Liver (tissue), 9 donors: Measurements from ENCODE around the gene KMT5C. TPM values are rescaled to one million over a fixed set of nuclear protein-coding genes. Genes with fewer than 3 reads are reported as not detected.

Experiments used
- DNase-seq: peaks from one replicate; pipeline ENCODE4 v3.0.0-alpha.2; 2017; ENCODE audit warnings: low spot score
- H3K27ac ChIP-seq, 2 donors: one replicate each; pipeline ENCODE4 v1.7.0; 2013; ENCODE audit warnings: inconsistent platforms in 2 of 2, low read length in 2 of 2, control low read depth in 1 of 2, low read depth in 1 of 2, mild to moderate bottlenecking in 1 of 2
- H3K27me3 ChIP-seq, 4 donors: one replicate each; pipeline versions ENCODE4 v1.6.1 to v1.7.0; 2013; ENCODE audit warnings: low read length in 3 of 4, inconsistent platforms in 1 of 4, mild to moderate bottlenecking in 1 of 4, moderate library complexity in 1 of 4; ENCODE audit not compliant: control insufficient read depth in 4 of 4, insufficient read depth in 4 of 4
- H3K36me3 ChIP-seq, 4 donors: one replicate each; pipeline versions ENCODE4 v1.6.1 to v1.7.0; 2013; ENCODE audit warnings: low read length in 3 of 4, mild to moderate bottlenecking in 3 of 4, low read depth in 1 of 4, moderate library complexity in 1 of 4; ENCODE audit not compliant: control insufficient read depth in 4 of 4, insufficient read depth in 3 of 4
- H3K4me1 ChIP-seq, 4 donors: one replicate each; pipeline versions ENCODE4 v1.6.1 to v1.7.0; 2013; ENCODE audit warnings: low read length in 3 of 4, mild to moderate bottlenecking in 3 of 4, moderate library complexity in 1 of 4; ENCODE audit not compliant: control insufficient read depth in 4 of 4, insufficient read depth in 4 of 4
- H3K4me3 ChIP-seq, 3 donors: one replicate each; pipeline versions ENCODE4 v1.6.1 to v1.7.0; 2013; ENCODE audit warnings: low read length in 3 of 3, control low read depth in 1 of 3, low read depth in 1 of 3, mild to moderate bottlenecking in 1 of 3
- H3K9ac ChIP-seq, 2 donors: one replicate each; pipeline ENCODE4 v1.7.0; 2013; ENCODE audit warnings: low read length in 2 of 2, mild to moderate bottlenecking in 2 of 2, moderate library complexity in 2 of 2, control low read depth in 1 of 2, low read depth in 1 of 2
- H3K9me3 ChIP-seq, 4 donors: one replicate each; pipeline versions ENCODE4 v1.6.1 to v1.7.0; 2013; ENCODE audit warnings: low read length in 3 of 4; ENCODE audit not compliant: control insufficient read depth in 4 of 4
- EGR1 ChIP-seq, 2 donors: IDR thresholded peaks; 2 replicates each; pipeline ENCODE4 v1.6.1; 2016 to 2018; ENCODE audit warnings: antibody characterized with exemption in 2 of 2, low read depth in 2 of 2
- FOXA1 ChIP-seq: IDR thresholded peaks from 2 replicates; pipeline ENCODE4 v1.6.1; 2016; ENCODE audit warnings: antibody characterized with exemption
- GABPA ChIP-seq, 2 donors: IDR thresholded peaks in 1 of 2; conservative IDR thresholded peaks in 1 of 2; 2 replicates each; pipeline ENCODE4 v1.6.1; 2016; ENCODE audit warnings: antibody characterized with exemption in 2 of 2, mild to moderate bottlenecking in 1 of 2, moderate library complexity in 1 of 2
- HNF4A ChIP-seq, 2 donors: conservative IDR thresholded peaks; 2 replicates each; pipeline ENCODE4 v1.6.1; 2016; ENCODE audit warnings: antibody characterized with exemption in 2 of 2, mild to moderate bottlenecking in 2 of 2
- HNF4G ChIP-seq: IDR thresholded peaks from 2 replicates; pipeline ENCODE4 v1.6.1; 2016; ENCODE audit warnings: antibody characterized with exemption
- JUND ChIP-seq, 2 donors: IDR thresholded peaks; 2 replicates each; pipeline ENCODE4 v1.6.1; 2016; ENCODE audit warnings: antibody characterized with exemption in 2 of 2
- MAX ChIP-seq: IDR thresholded peaks from 2 replicates; pipeline ENCODE4 v1.6.1; 2016; ENCODE audit warnings: antibody characterized with exemption
- NR2F2 ChIP-seq: IDR thresholded peaks from 2 replicates; pipeline ENCODE4 v1.6.1; 2016; ENCODE audit warnings: antibody characterized with exemption
- RAD21 ChIP-seq, 2 donors: IDR thresholded peaks; 2 replicates each; pipeline ENCODE4 v1.6.1; 2016; ENCODE audit warnings: antibody characterized with exemption in 2 of 2, mild to moderate bottlenecking in 2 of 2
- REST ChIP-seq: IDR thresholded peaks from 2 replicates; pipeline ENCODE4 v1.6.1; 2016; ENCODE audit warnings: antibody characterized with exemption, mild to moderate bottlenecking
- RXRA ChIP-seq, 2 donors: IDR thresholded peaks; 2 replicates each; pipeline ENCODE4 v1.6.1; 2017 to 2018; ENCODE audit warnings: antibody characterized with exemption in 2 of 2, mild to moderate bottlenecking in 1 of 2
- SP1 ChIP-seq: IDR thresholded peaks from 2 replicates; pipeline ENCODE4 v1.6.1; 2018; ENCODE audit warnings: antibody characterized with exemption, mild to moderate bottlenecking
- YY1 ChIP-seq: IDR thresholded peaks from 2 replicates; pipeline ENCODE4 v1.6.1; 2016; ENCODE audit warnings: antibody characterized with exemption, mild to moderate bottlenecking
- ZBTB33 ChIP-seq: IDR thresholded peaks from 2 replicates; pipeline ENCODE4 v1.6.1; 2016; ENCODE audit warnings: antibody characterized with exemption
- WGBS: extraction: QIAGEN DNeasy Blood & Tissue Kit; methylation state at CpG from one replicate; pipeline ENCODE4 v1.1.7; 2013; 5-methylcytosine and 5-hydroxymethylcytosine counted together
- polyA plus RNA-seq, 2 donors: library from polyadenylated mRNA; stranded (reverse) in 1 of 2; unstranded in 1 of 2; fragments of 200-250 nt in 1 of 2; fragments of >200 nt in 1 of 2; fragmentation: Nextera tagmentation in 1 of 2; extraction: Ambion mirVana in 1 of 2; gene quantifications; one replicate each; pipeline versions ENCODE4 v1.2.1 to v1.2.3, GENCODE V29; 2013 to 2015
- total RNA-seq, 2 donors: library from RNA; depleted of rRNA; stranded (reverse); fragments of >200 nt; gene quantifications; one replicate each; pipeline ENCODE4 v1.2.3, GENCODE V29; 2014
- TF ChIP-seq, protein P1 (sequence below): IDR thresholded peaks from 2 replicates; pipeline ENCODE4 v1.6.1; 2016; ENCODE audit warnings: antibody characterized with exemption
- TF ChIP-seq, protein P2 (sequence below): fragments of 150-350 bp; IDR thresholded peaks from 2 replicates; pipeline ENCODE4 v1.5.1; 2017; ENCODE audit warnings: improper control_type of control experiment, low read depth, low read length; ENCODE audit not compliant: missing input control
- donor health status: healthy.
- donor health status: healthy.
- donor health status: healthy.
- donor health status: healthy.
- donor health status: healthy.

Gene KMT5C
- total and polyA plus RNA-seq, 4 donors: 1.1 to 11.6 (median 3.0) TPM

GRCh38 chr19:55354698-55355212 lies 15.1 kb downstream of the KMT5C start, which contains the start of gene COX6B2:
Gene COX6B2 (minus strand): TSS chr19:55354719. CDS start chr19:55354521, 198 bp downstream.
- peaks cover 0 to 4% (median 1%) of the 10 kb centered on the region in 4 donors for H3K4me1 ChIP-seq
- H3K27me3 ChIP-seq: peaks cover 0 to 8% (median 6%) of the 10 kb centered on the region in 4 donors
- H3K36me3 ChIP-seq: no peaks in the 10 kb centered on the region
- H3K27ac ChIP-seq: no peak within 1 kb of the TSS
- DNase-seq: no peak
- no peak for TF ChIP-seq REST
- TF ChIP-seq FOXA1: no peak
- no peak for TF ChIP-seq JUND (IDR thresholded peaks at IDR 0.05)
- TF ChIP-seq RXRA (IDR thresholded peaks at IDR 0.05): no peak
- no peak for TF ChIP-seq HNF4G
- TF ChIP-seq, protein P1, sequence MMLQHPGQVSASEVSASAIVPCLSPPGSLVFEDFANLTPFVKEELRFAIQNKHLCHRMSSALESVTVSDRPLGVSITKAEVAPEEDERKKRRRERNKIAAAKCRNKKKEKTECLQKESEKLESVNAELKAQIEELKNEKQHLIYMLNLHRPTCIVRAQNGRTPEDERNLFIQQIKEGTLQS: no peak
- TF ChIP-seq SP1: no peak
- TF ChIP-seq NR2F2: no peak
- TF ChIP-seq, protein P2, sequence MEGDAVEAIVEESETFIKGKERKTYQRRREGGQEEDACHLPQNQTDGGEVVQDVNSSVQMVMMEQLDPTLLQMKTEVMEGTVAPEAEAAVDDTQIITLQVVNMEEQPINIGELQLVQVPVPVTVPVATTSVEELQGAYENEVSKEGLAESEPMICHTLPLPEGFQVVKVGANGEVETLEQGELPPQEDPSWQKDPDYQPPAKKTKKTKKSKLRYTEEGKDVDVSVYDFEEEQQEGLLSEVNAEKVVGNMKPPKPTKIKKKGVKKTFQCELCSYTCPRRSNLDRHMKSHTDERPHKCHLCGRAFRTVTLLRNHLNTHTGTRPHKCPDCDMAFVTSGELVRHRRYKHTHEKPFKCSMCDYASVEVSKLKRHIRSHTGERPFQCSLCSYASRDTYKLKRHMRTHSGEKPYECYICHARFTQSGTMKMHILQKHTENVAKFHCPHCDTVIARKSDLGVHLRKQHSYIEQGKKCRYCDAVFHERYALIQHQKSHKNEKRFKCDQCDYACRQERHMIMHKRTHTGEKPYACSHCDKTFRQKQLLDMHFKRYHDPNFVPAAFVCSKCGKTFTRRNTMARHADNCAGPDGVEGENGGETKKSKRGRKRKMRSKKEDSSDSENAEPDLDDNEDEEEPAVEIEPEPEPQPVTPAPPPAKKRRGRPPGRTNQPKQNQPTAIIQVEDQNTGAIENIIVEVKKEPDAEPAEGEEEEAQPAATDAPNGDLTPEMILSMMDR: no peak
- TF ChIP-seq RAD21 (IDR thresholded peaks at IDR 0.05): no peak
- no peak for TF ChIP-seq EGR1 (IDR thresholded peaks at IDR 0.05; ENCODE audit: low read depth in 2 of 2)
- no peak for TF ChIP-seq HNF4A (conservative IDR thresholded peaks at IDR 0.05)
- no peak for TF ChIP-seq MAX
- no peak for TF ChIP-seq YY1
- no peak for TF ChIP-seq GABPA (IDR thresholded peaks at IDR 0.05 in 1 of 2, conservative IDR thresholded peaks at IDR 0.05 in 1 of 2)
- TF ChIP-seq ZBTB33: no peak
- H3K4me3 ChIP-seq: peak within 1 kb of the TSS in 1 of 3 donors; percentile 34
- H3K9ac ChIP-seq: no peak within 1 kb of the TSS
- WGBS: 4% methylated on average over 41 of the region's 43 CpGs
- no peaks in the 10 kb centered on the region for H3K9me3 ChIP-seq
